ENCODE data around the gene ALX3. TPM values are rescaled to one million over a fixed set of nuclear protein-coding genes. Genes with fewer than 3 reads are reported as not detected.

Gene ALX3
- total RNA-seq, 1 donor from 2014 or later = not detected

DNA sequence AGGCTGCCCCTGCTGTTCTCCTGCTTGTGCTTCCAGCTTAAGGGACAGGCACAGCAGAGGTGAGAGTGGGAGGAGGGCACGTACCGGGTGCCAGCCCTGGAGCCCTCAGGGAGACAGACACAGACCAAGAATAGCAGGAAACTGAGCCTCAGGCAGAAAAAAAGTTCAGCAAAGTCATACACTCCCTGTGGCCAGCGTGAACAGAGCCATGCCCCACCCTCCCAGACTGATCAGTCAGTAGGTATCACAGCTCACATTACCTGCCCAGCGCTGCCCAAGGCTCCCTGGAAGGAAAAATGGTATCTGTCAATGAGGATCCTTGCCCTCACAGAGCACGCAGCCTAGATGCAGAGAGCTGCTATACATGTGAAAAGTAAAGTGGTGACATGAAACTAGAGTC, 43.1 kb upstream of the ALX3 start:
- Histone ChIP-seq H3K9me3 (no peaks in the 10 kb centered on the region), H3K4me1 (no peaks in the 10 kb centered on the region), H3K36me3 (no peaks in the 10 kb centered on the region), H3K4me3 (no peak overlapping the region), H3K27ac (no peak overlapping the region), H3K27me3 (peaks cover 14% of the 10 kb centered on the region)
- intact Hi-C loops (cut with DNase I) = no loop called here
- ATAC-seq = no peak
- TF ChIP-seq, protein P1, sequence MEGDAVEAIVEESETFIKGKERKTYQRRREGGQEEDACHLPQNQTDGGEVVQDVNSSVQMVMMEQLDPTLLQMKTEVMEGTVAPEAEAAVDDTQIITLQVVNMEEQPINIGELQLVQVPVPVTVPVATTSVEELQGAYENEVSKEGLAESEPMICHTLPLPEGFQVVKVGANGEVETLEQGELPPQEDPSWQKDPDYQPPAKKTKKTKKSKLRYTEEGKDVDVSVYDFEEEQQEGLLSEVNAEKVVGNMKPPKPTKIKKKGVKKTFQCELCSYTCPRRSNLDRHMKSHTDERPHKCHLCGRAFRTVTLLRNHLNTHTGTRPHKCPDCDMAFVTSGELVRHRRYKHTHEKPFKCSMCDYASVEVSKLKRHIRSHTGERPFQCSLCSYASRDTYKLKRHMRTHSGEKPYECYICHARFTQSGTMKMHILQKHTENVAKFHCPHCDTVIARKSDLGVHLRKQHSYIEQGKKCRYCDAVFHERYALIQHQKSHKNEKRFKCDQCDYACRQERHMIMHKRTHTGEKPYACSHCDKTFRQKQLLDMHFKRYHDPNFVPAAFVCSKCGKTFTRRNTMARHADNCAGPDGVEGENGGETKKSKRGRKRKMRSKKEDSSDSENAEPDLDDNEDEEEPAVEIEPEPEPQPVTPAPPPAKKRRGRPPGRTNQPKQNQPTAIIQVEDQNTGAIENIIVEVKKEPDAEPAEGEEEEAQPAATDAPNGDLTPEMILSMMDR (IDR thresholded peaks at IDR 0.05) = no peak
- no peak for DNase-seq

DNA sequence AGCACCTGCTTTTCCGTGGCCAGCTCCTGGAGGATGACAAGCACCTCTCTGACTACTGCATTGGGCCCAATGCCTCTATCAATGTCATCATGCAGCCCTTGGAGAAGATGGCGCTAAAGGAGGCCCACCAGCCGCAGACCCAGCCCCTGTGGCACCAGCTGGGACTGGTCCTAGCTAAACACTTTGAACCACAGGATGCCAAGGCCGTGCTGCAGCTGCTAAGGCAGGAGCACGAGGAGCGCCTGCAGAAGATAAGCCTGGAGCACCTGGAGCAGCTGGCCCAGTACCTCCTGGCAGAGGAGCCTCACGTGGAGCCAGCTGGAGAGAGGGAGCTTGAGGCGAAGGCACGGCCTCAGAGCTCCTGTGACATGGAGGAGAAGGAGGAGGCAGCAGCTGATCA, 42.2 kb upstream of the ALX3 start:
- ATAC-seq (no peak), DNase-seq (no peak)
- H3K9me3 ChIP-seq = no peaks in the 10 kb centered on the region
- no peak overlapping the region for H3K27ac ChIP-seq
- H3K36me3 ChIP-seq = no peaks in the 10 kb centered on the region
- H3K4me3 ChIP-seq = no peak overlapping the region
- intact Hi-C loops (cut with DNase I) = no loop called here
- no peaks in the 10 kb centered on the region for H3K4me1 ChIP-seq
- peaks cover 14% of the 10 kb centered on the region for H3K27me3 ChIP-seq
- TF ChIP-seq, protein P1 (IDR thresholded peaks at IDR 0.05) = no peak

DNA sequence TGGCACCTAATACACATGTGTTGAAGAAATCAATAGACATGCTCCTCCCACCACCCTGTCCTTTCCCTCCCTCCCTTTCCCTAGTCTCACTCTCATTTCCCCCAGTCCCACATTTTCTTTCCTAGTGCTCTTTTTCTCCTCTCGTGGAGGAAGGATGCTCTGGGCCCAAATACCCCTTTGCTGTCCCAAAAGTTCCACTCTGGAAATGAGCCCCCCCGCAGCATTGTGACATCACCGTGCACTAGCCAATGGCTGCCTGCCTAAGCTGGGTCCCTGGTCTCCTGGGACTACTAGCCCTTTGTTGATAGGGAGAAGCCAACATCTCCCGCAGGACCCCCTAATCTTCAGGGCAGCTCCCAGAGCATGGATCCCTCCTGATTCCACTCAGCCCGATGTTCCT, 41.7 kb upstream of the ALX3 start, which contains the start of gene UBL4B:
UBL4B (plus strand) TSS at position 301 of the 400 bp plus-strand sequence; CDS start at position 393, 92 bp downstream.
- no peak for ATAC-seq
- no peak for DNase-seq
- Histone ChIP-seq H3K4me1 (no peaks in the 10 kb centered on the region), H3K36me3 (no peaks in the 10 kb centered on the region), H3K27ac (no peak within 1 kb of the TSS), H3K9me3 (no peaks in the 10 kb centered on the region), H3K4me3 (no peak within 1 kb of the TSS), H3K27me3 (peaks cover 14% of the 10 kb centered on the region)
- TF ChIP-seq, protein P1 (IDR thresholded peaks at IDR 0.05) = no peak
- intact Hi-C loops (cut with DNase I) = no loop called here

DNA sequence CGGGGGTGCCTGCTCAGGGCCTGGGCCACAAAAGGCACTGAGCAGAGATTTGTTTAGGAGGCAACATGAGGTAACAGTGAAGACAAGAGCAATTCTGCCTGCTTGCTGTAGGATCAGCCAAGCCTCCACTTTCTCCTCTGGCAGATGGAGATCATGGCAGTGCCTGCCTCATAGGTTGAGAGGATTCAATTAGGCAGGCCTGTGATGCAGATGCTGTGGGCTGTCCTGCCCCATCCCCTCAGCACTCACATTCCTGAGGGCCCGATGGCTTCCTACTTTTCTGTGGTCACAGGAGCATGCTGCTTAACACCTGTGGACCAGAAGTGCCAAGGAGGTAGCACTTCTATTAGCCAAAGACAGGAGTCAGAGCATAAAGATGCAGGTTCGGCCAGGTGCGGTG, 40.6 kb upstream of the ALX3 start:
- TF ChIP-seq, protein P1 (IDR thresholded peaks at IDR 0.05) = no peak
- peaks cover 12% of the 10 kb centered on the region for H3K27me3 ChIP-seq
- H3K27ac ChIP-seq = no peak overlapping the region
- intact Hi-C loops (cut with DNase I) = no loop called here
- no peak overlapping the region for H3K4me3 ChIP-seq
- ATAC-seq = no peak
- DNase-seq = no peak
- H3K4me1 ChIP-seq = no peaks in the 10 kb centered on the region
- H3K36me3 ChIP-seq = no peaks in the 10 kb centered on the region
- no peaks in the 10 kb centered on the region for H3K9me3 ChIP-seq

DNA sequence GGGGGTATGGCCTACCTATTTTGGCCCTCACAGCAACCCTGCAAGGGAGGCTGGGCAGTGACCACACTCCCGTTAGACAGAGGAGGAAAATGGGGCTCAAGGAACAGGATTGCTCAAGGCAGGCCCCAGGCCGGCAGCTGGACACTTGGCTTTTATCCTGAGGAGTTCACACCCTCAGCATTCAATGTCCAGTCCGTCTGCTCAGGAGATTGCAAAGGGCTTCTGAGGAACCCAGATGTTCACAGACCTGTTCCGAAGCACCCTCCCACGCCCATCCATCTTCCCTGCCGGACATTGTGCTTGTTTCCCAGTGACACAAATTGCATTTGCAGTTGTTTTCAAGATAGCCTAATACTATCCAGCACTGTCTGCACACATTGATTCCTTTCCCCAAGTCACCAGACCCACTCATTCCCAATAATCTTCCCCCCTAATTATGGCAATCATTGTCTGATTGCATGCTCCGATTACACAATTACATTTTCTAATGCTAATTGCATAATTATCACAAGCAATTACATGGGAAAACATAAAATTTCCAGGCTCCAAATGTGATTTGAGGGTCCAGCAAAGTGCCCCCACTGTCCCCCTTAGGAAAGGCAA, 37.5 kb upstream of the ALX3 start:
- no peak for ATAC-seq
- intact Hi-C loops (cut with DNase I) = loop anchor here (10.0 kb wide), 1 partner anchor 53 kb away; no protein-coding TSS in a partner anchor
- Histone ChIP-seq H3K4me1 (no peaks in the 10 kb centered on the region), H3K9me3 (no peaks in the 10 kb centered on the region), H3K36me3 (no peaks in the 10 kb centered on the region), H3K27me3 (no peaks in the 10 kb centered on the region), H3K4me3 (no peak overlapping the region), H3K27ac (no peak overlapping the region)
- TF ChIP-seq, protein P1 (IDR thresholded peaks at IDR 0.05) = no peak
- no peak for DNase-seq

All from upper lobe of right lung (tissue), 1 donor.